ENCODE measurements around the gene HCAR2. TPM values are rescaled to one million over a fixed set of nuclear protein-coding genes. Genes with fewer than 3 reads are reported as not detected.

The HCAR2 gene
- total and polyA plus RNA-seq, 2 of the 13 experiments (the other 11 are each of a cell fraction or from before 2014, with no cell fraction given) = 0.09 to 5.6 TPM

DNA sequence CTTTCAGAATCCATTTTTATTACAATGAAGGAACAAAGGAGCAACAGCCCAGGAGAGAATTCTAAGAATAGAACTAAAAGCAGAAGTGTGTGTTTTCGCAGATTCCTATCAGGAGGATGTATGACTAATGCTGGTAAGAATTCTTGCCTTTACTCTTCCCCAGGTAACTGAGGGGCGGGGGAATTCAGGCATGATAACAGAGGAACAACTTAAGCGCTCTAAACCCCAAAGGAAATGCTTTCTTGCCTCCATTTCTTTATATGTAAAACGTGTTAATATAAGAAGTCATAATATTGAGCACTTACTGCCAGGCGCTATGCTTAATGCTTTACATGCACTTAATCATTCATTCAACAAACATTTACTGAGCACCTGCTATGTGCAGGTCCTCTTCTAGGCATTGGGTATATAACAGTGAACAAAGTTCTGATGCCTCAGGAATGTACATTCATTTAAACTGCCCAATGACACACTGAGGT is 23.0 kb upstream of the HCAR2 start (continued):
- TF ChIP-seq ZNF589 (CRISPR knock-in tag; conservative IDR thresholded peaks at IDR 0.05) (no peak), ZIK1 (CRISPR knock-in tag; IDR thresholded peaks at IDR 0.05; ENCODE audit: borderline replicate concordance, low read depth) (no peak), POLR2AphosphoS5 (IDR thresholded peaks at IDR 0.05; ENCODE audit: low read depth, low read length) (no peak), ZNF264 (CRISPR knock-in tag; IDR thresholded peaks at IDR 0.05) (no peak), ZNF326 (CRISPR knock-in tag; IDR thresholded peaks at IDR 0.05; ENCODE audit: borderline replicate concordance) (no peak), HOXA3 (CRISPR knock-in tag; IDR thresholded peaks at IDR 0.05) (no peak), PCBP1 (IDR thresholded peaks at IDR 0.05; ENCODE audit: borderline replicate concordance, low read depth, low read length) (no peak), TCF7L2 (IDR thresholded peaks at IDR 0.05; ENCODE audit: low read depth, low read length) (no peak), SNRNP70 (IDR thresholded peaks at IDR 0.05; ENCODE audit: low read depth, low read length) (no peak), RFXANK (CRISPR knock-in tag; IDR thresholded peaks at IDR 0.05) (no peak), SOX6 (IDR thresholded peaks at IDR 0.05) (no peak), SOX6 (CRISPR knock-in tag; IDR thresholded peaks at IDR 0.05) (peak; percentile 60; the same call in 1 of the 2 replicates), HCFC1 (IDR thresholded peaks at IDR 0.05; ENCODE audit: low read depth, low read length) (no peak), ZNF7 (CRISPR knock-in tag; IDR thresholded peaks at IDR 0.05) (no peak), SRSF9 (IDR thresholded peaks at IDR 0.05; ENCODE audit: borderline replicate concordance, insufficient read depth, low read depth, low read length, poor library complexity, severe bottlenecking) (no peak), RARA (CRISPR knock-in tag; IDR thresholded peaks at IDR 0.05) (0 out of 2 replicates have a peak, but pooled peaks have one; percentile 31), ZNF766 (CRISPR knock-in tag; IDR thresholded peaks at IDR 0.05; ENCODE audit: borderline replicate concordance) (no peak), ZKSCAN1 (IDR thresholded peaks at IDR 0.05; ENCODE audit: low read length) (no peak), THAP11 (CRISPR knock-in tag; IDR thresholded peaks at IDR 0.05) (no peak)
- TF ChIP-seq, protein P1, sequence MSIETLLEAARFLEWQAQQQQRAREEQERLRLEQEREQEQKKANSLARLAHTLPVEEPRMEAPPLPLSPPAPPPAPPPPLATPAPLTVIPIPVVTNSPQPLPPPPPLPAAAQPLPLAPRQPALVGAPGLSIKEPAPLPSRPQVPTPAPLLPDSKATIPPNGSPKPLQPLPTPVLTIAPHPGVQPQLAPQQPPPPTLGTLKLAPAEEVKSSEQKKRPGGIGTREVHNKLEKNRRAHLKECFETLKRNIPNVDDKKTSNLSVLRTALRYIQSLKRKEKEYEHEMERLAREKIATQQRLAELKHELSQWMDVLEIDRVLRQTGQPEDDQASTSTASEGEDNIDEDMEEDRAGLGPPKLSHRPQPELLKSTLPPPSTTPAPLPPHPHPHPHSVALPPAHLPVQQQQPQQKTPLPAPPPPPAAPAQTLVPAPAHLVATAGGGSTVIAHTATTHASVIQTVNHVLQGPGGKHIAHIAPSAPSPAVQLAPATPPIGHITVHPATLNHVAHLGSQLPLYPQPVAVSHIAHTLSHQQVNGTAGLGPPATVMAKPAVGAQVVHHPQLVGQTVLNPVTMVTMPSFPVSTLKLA (IDR thresholded peaks at IDR 0.05) = no peak
- TF ChIP-seq, protein P2, sequence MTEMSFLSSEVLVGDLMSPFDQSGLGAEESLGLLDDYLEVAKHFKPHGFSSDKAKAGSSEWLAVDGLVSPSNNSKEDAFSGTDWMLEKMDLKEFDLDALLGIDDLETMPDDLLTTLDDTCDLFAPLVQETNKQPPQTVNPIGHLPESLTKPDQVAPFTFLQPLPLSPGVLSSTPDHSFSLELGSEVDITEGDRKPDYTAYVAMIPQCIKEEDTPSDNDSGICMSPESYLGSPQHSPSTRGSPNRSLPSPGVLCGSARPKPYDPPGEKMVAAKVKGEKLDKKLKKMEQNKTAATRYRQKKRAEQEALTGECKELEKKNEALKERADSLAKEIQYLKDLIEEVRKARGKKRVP (CRISPR knock-in tag; IDR thresholded peaks at IDR 0.05) = no peak
- TF ChIP-seq, protein P3, sequence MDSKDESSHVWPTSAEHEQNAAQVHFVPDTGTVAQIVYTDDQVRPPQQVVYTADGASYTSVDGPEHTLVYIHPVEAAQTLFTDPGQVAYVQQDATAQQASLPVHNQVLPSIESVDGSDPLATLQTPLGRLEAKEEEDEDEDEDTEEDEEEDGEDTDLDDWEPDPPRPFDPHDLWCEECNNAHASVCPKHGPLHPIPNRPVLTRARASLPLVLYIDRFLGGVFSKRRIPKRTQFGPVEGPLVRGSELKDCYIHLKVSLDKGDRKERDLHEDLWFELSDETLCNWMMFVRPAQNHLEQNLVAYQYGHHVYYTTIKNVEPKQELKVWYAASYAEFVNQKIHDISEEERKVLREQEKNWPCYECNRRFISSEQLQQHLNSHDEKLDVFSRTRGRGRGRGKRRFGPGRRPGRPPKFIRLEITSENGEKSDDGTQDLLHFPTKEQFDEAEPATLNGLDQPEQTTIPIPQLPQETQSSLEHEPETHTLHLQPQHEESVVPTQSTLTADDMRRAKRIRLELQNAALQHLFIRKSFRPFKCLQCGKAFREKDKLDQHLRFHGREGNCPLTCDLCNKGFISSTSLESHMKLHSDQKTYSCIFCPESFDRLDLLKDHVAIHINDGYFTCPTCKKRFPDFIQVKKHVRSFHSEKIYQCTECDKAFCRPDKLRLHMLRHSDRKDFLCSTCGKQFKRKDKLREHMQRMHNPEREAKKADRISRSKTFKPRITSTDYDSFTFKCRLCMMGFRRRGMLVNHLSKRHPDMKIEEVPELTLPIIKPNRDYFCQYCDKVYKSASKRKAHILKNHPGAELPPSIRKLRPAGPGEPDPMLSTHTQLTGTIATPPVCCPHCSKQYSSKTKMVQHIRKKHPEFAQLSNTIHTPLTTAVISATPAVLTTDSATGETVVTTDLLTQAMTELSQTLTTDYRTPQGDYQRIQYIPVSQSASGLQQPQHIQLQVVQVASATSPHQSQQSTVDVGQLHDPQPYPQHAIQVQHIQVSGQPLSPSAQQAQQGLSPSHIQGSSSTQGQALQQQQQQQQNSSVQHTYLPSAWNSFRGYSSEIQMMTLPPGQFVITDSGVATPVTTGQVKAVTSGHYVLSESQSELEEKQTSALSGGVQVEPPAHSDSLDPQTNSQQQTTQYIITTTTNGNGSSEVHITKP (CRISPR knock-in tag; IDR thresholded peaks at IDR 0.05; ENCODE audit: low read depth) = no peak
- TF ChIP-seq, protein P4, sequence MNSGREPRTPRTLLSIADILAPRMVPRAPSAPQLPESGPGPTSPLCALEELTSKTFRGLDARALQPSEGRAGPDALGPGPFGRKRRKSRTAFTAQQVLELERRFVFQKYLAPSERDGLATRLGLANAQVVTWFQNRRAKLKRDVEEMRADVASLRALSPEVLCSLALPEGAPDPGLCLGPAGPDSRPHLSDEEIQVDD (CRISPR knock-in tag; IDR thresholded peaks at IDR 0.05; ENCODE audit: borderline replicate concordance) = no peak
- TF ChIP-seq, protein P5, sequence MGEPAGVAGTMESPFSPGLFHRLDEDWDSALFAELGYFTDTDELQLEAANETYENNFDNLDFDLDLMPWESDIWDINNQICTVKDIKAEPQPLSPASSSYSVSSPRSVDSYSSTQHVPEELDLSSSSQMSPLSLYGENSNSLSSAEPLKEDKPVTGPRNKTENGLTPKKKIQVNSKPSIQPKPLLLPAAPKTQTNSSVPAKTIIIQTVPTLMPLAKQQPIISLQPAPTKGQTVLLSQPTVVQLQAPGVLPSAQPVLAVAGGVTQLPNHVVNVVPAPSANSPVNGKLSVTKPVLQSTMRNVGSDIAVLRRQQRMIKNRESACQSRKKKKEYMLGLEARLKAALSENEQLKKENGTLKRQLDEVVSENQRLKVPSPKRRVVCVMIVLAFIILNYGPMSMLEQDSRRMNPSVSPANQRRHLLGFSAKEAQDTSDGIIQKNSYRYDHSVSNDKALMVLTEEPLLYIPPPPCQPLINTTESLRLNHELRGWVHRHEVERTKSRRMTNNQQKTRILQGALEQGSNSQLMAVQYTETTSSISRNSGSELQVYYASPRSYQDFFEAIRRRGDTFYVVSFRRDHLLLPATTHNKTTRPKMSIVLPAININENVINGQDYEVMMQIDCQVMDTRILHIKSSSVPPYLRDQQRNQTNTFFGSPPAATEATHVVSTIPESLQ (CRISPR knock-in tag; conservative IDR thresholded peaks at IDR 0.05) = no peak
